ENCODE measurements around the gene ANXA2.
A peak's percentile ranks its signal among the peaks of the same experiment; 100 is the strongest.
"Not testable (repeated sequence)": the region's sequence is repeated elsewhere in the genome, so short reads cannot be mapped to it uniquely, and the experiment has no call there.

The ANXA2 gene

DNA sequence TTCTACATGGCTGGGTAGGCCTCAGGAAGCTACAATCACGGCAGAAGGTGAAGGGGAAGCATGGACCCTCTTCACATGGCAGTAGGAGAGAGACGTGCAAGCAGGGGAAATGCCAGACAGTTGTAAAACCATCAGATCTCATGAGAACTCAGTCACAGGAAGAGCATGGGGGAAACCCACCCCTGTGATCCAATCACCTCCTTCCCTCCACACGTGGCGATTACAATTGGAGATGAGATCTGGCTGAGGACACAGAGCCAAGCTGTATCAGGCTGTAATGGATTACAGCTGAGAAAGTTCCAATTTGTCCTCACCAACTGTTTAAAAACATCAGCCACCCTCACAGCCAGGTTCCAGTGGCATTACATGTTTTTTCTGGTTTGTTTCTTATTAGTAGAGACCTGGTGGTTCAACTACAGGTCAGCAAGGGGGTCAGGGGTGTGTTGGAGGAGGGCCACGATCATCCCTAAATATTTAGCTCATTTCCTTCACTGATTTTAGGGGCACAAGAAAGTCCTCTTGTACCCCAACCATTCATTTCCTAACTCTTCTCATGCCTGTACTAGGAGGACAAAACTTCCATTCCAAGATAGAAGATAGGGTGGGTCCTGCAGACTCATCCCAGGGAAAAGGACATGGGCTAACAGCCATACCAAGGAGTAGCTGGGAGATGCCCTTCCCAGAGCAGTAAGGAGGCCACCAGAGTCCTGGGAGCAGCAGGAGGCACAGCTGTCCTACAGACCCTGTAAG is 54.4 kb downstream of the ANXA2 start:
- DNase-seq (ENCODE audit: insufficient read length, low spot score), result no peak
- no peak for TF ChIP-seq POLR2A (IDR thresholded peaks at IDR 0.05; ENCODE audit: low read depth, low read length)
- no peak for FAIRE-seq

DNA sequence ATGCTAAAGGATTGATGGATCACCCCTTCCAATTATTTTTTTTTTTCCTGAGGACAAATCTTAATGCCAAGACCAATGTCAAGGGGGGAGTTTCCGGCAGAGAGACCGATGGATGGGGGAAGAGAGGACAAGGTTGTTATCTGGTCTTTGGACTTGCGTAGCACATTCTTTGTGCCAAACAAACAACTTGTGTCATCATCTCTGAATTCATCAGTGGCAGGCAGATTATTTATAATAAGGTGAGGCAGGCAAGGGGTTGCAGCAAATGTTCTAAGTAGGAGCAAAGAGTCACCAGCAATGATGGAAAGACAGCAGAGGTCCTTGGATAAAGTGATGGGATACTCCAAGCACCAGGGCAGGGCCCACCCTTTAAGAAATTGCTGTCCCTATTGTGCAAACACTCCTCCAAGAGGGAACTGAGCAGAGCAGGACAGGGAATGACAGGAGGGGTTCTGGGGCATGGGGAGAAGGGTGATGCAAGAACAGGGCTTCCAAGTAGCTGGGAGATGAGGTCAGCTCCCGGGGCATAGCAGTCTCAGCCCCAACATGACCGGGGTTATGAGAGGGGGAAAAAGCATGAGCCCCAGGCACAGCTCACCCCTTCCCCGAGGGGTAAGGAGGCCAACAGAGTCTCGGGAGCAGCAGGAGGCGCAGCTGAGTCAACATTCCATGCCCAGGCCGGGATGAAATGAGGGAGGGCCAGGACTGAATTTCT is 57.4 kb downstream of the ANXA2 start:
- FAIRE-seq, result no peak
- no peak for TF ChIP-seq POLR2A (IDR thresholded peaks at IDR 0.05; ENCODE audit: low read depth, low read length)
- no peak for DNase-seq (ENCODE audit: insufficient read length, low spot score)

DNA sequence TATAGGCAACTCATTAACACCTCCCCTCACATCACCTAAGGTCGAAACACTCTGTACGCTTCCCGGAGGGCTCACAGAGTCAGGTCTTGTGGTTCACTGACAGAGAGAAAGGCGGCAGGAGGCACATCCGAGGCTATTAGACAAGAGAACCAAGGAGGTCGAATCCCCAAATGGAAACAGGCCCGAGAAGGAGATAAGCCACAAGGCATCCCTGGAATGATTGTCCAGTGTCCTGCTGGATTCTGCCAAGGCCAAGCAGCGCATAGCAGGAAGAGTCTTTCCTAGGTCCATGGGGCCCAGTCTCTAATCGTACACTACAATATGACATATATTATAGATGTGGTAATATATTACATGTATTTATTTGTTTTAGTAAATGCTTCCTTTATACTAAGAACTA is 58.5 kb downstream of the ANXA2 start:
- DNase-seq (ENCODE audit: insufficient read length, low spot score), result no peak
- TF ChIP-seq POLR2A (IDR thresholded peaks at IDR 0.05; ENCODE audit: low read depth, low read length), result no peak

DNA sequence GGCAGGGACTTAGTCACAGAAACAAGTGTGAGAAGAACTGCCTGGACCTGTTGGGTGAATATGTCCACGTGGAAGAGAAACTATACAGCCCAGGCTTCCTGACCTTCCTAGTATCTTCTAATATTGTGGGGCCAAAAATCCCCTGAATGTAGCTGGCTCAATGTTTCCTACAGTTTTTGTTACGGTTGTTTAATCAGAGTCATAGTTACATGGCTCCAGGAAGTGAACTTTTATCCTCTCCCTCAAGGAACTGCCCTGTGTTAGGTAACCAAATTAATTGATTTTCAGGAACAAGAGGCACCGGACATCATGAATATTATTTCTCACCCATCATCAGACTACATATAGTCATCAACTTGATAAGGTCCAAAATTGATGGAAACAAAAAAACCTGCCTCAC is 59.0 kb downstream of the ANXA2 start:
- DNase-seq (ENCODE audit: insufficient read length, low spot score), result no peak
- no peak for FAIRE-seq
- TF ChIP-seq POLR2A (IDR thresholded peaks at IDR 0.05; ENCODE audit: low read depth, low read length), result no peak

More for the DNA sequence above, 58.5 kb downstream of the ANXA2 start:
- FAIRE-seq, result no peak

DNA sequence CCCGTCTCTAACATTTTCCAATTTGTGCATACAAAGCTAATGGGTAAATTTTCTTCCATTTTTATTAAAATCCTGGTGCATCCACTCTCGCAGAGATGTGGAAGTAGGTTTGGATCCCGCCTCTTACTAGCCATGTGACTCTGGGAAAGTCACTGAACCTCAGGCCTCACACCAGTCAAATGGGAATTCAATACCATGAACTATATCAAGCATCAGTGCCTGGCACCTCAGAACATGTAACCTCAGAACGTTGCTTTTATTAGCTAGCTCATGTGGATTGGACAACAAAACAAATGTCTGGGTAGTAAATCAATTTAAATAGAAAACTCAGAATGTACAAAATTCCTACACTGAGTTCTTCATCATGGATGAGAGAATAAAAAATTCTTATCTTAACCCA is 60.7 kb downstream of the ANXA2 start:
- no peak for FAIRE-seq
- DNase-seq (ENCODE audit: insufficient read length, low spot score), result no peak
- TF ChIP-seq POLR2A (IDR thresholded peaks at IDR 0.05; ENCODE audit: low read depth, low read length), result no peak

DNA sequence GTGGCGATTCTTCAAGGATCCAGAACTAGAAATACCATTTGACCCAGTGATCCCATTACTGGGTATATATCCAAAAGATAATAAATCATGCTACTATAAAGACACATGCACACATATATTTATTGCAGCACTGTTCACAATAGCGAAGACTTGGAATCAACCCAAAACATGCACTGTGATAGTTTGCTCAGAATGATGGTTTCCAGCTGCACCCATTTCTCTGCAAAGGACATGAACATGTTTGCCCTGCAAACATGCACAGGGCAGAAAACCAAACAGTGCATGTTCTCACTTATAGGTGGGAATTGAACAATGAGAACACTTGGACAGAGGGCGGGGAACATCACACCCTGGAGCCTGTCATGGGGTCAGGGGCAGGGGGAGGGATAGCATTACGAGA is 62.5 kb downstream of the ANXA2 start:
- not testable (repeated sequence) for DNase-seq (ENCODE audit: insufficient read length, low spot score); FAIRE-seq

DNA sequence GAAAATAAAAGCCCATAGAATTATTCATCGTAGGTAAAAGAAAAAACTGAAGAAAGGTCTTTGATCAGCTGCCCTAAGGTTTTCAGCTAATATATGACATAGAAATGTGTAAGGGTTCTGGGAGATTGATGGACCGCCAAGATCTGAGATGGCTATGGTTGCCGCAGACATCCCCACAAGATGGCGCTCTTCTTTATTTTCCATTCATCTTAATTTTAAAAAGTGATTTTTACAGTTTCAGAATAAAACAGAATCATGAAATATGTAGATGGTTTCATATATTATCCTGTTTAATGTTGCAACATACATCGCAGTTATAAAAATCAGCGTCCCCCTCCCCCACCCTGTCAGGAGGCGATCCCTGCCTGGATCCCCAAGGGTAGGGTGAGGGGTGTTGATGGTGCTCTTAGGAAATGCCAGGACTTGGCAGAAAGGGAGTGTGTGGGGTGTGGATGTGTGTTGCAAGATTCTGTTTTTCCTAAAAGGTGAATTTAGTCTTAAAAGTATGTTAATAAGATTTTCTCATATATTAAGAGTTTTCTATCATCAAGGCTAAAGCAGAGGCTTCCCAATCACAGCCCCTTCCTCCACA is 68.8 kb downstream of the ANXA2 start:
- no peak for TF ChIP-seq POLR2A (IDR thresholded peaks at IDR 0.05; ENCODE audit: low read depth, low read length)
- FAIRE-seq, result no peak
- no peak for DNase-seq (ENCODE audit: insufficient read length, low spot score)

DNA sequence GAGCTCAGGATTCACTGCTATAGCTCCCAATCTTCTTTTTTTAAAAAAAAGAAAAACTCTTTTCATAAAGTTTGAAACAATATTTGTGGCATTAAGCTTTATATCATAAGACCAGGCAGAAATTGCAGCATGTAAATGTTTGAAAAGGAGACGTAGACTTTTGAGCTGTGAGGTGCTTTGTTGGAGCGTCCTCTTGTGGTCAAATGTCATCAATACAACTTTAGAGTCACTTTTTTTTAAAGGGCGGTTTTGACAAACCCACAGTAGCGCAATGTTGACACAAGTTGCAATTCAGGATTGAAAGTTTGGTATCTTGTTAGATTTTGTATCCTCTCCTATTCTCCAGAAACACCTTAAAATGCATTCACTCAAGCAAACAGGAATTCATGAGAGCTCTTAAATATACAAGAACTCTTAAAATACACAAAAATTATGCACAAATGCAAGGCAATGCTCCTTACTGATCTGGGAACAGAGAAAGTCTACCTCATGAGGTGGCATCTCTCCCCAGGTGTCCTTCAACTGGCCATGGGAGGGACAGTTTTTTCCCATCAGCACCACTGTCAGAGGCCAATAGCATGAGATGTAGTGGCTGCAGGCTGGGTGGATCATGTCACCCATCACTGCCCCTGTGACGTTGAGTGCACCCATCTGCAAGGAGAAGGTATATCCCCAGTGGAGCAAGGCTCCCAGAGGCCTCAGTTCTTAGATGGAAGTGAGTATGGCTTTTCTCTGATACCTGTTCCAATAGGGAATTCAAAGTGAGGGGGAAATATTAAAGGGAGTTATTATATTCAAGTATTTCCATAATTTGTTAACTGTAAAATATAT is 70.7 kb downstream of the ANXA2 start:
- no peak for TF ChIP-seq POLR2A (IDR thresholded peaks at IDR 0.05; ENCODE audit: low read depth, low read length)
- FAIRE-seq (peak; percentile 6), DNase-seq (ENCODE audit: insufficient read length, low spot score) (no peak)

DNA sequence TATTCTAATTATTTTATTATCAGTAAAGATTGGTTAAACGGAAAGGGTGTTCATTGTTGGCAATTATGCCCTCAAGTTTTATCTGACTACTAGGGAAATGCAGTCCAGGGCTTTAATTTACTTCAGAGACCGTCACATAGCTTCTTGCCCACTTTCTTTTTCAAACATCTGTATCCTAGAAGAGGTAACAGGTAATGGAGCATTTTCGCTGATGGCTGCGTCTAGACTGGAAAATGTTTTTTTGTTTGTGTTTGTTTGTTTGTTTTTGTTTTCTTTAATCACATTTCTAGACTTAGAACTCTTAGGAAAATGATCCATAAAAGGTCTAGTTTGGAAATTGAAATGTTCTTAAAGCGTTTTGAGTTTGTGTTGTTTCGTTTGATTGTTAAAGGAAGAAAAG is 71.4 kb downstream of the ANXA2 start:
- no peak for DNase-seq (ENCODE audit: insufficient read length, low spot score)
- FAIRE-seq, result no peak
- no peak for TF ChIP-seq POLR2A (IDR thresholded peaks at IDR 0.05; ENCODE audit: low read depth, low read length)

DNA sequence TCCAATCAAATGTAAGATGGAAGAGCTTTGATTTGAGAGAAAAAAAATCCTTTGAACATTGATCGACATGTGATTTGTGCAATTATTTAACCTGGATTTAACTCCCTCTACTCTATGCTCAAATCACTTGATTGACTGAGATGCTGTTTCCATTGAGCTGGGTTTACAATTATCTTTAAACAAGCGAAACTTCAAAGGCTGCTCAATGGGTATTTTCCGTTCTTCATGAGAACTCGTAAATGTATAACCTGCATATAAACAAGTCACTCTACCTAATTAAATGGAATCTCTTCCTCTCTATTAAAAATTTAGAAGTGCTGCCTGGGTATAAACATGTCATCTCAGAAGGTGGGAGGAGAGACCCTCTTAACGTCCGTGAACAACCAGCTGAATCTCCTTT is 71.9 kb downstream of the ANXA2 start:
- FAIRE-seq, result no peak
- no peak for TF ChIP-seq POLR2A (IDR thresholded peaks at IDR 0.05; ENCODE audit: low read depth, low read length)
- DNase-seq (ENCODE audit: insufficient read length, low spot score), result no peak

DNA sequence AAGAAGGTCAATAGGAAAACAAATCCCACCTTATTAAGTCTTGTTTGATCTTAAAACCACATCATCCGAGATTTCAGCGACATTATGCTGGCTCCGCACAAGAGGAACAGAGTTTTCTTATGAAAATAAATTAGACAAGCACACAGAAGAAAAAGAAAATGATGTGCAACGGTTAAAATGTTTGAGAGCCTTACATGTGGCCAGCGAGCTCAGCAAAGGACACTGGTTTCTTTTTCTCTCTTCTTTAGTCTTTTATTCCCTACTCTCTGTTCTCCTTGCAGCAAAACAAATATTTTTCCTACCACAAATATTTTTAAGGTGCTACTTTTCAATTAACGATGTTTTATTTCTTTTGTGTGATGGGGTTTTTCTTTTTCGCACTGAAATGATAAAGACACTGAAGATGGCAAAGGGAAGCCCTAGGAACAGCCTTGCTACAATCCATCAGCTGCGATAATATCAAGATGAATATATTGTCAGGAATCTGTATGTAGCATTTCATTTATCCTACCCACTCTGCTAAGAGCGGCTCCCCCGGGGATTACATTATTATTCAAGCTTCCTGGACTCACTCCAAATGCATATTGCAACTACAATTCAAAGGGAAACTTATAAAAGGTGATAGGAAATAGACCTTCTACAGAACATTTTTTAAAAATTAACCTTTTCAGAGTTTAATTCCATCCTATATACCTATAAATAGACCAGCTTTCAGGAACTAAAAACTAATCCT is 72.9 kb downstream of the ANXA2 start:
- no peak for TF ChIP-seq POLR2A (IDR thresholded peaks at IDR 0.05; ENCODE audit: low read depth, low read length)
- FAIRE-seq (no peak), DNase-seq (ENCODE audit: insufficient read length, low spot score) (no peak)

DNA sequence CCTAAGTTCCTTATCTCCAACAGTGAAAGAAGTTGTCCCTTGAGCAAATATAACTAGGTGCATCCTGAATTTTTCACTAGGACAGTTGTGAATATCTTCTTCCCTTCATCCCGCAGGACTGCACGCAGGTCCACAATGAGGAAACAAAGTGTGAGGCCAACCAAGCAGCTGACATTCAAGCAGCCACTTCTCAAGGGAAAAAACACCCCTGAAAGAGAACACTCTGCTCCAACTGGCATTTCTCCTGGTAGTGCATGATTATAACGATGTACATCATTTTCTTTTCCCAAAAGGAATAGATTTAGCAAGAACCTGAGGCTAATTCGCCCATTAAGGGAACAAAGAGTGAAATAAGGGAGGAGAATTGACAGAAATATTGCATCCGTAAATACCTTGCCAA is 74.5 kb downstream of the ANXA2 start:
- DNase-seq (ENCODE audit: insufficient read length, low spot score) (no peak), FAIRE-seq (no peak)
- TF ChIP-seq POLR2A (IDR thresholded peaks at IDR 0.05; ENCODE audit: low read depth, low read length), result no peak

DNA sequence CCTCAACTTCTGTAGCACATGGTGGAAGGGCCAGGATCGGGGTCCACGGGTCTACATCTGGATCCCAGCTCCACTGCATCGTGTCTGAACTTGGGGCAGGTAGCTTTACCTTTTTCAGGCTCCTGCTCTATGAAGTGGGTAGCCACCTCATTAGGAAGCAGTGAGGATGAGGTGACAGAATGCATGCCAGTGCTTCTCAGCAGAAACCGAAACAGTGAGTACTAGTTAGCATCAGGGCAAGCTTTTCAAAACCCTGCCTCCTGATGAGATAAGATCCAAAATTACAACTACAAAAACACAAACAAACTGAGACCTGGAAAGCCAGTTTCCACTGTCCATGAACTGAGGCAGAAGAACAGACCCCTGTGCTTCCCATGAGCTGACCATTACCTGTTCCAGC is 77.4 kb downstream of the ANXA2 start:
- TF ChIP-seq POLR2A (IDR thresholded peaks at IDR 0.05; ENCODE audit: low read depth, low read length), result no peak
- DNase-seq (ENCODE audit: insufficient read length, low spot score) (no peak), FAIRE-seq (no peak)
